Stimulated activated CD8-positive, alpha-beta memory T cell treated with anti-CD3 and anti-CD28 coated beads, Interleukin-2, amount 100 ng/mL, for 1 hour (primary cell): ENCODE measurements around the gene MDH1.
A peak's percentile ranks its signal among the peaks of the same experiment; 100 is the strongest.
"Not testable (repeated sequence)": the region's sequence is repeated elsewhere in the genome, so short reads cannot be mapped to it uniquely, and the experiment has no call there.

Experiments
- DNase-seq, 2 donors: peaks; one replicate each; pipeline ENCODE4 v3.0.0-alpha.2; 2020; ENCODE audit warnings: low read depth in 2 of 2

MDH1 gene

GRCh38 chr2:63588385-63589147 is at the start of gene MDH1, which contains the start of gene WDPCP:
Gene MDH1 (plus strand): TSS chr2:63588963. CDS start chr2:63589044, 81 bp downstream.
Gene WDPCP (minus strand): TSS chr2:63588477. CDS start chr2:63588271, 206 bp downstream.
- peak; percentile 77 to 85 for DNase-seq

DNA sequence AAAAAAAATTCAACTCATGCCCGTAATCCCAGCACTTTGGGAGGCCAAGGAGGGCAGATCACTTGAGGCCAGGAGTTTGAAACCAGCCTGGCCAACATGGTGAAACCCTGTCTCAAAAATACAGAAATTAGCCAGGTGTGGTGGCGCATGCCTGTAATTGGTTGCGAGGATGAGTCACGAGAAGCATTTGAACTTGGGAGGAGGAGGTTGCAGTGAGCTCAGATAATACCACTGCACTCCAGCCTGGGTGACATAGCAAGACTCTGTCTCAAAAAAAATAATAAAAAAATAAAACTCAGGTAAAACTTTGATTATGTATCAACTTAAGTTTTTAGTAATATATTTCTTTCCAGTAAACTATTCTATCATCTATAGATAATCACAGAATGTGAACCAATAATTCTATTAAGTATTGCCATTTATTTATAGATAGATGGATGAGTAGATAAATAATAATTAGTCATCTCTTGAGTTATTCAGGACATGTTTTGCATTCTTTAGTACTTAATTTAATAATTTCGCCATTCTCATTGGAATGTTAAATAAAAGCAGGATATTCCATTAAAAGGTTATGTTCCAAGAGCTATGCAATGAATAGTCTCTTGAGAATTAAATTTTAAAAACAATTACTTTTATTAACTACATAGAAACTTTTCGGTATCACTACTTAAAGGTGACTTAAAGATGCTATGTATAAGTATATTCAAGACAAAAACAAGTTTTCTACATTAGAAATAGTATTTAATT is 49.2 kb upstream of the MDH1 start:
- no peak for DNase-seq

DNA sequence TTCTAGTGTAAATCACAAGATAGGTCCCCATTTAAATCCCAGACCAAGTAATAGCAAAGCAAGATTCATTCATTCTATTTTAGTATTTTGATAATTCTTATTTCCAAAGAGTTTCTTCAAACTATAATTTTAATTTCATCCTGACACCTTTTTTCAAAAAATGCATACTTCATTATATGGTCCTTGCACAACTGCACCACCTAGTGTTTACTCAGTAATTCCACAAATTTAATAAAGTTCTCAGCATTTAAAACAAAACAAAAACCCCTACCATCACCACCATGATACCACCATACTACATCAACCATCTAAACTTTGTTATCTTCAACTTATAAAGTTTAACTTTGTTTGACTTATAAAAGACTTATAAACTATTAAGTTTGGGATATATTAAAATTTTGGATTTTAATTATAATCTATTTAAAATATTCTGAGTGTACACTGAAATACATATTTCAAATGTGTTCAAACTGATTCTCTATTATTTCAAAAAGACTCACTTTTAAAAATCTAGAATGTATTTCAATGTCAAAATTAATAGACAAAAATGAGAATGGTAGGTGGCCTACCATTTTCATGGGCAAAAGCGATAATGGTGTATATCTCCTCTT is 44.6 kb upstream of the MDH1 start:
- no peak for DNase-seq

DNA sequence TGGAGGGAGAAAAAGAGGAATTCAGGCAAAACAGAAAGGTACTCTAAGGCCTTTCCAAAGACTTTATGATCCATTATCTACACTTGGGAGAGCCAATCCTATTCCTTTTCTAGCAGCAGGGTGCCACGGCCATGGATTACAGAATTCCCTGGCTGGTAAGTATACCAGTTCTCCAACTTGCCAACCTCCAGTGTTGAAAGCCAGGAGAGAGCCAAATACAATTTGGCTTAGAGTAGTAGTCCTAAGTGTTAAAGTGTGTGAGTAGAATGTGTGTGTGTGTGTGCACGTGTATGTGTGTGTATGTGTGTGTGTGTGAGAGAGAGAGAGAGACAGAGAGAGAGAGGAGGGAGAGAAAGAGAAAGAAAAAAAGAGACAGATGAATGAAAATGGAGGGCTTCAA is 43.7 kb upstream of the MDH1 start:
- DNase-seq = no peak

DNA sequence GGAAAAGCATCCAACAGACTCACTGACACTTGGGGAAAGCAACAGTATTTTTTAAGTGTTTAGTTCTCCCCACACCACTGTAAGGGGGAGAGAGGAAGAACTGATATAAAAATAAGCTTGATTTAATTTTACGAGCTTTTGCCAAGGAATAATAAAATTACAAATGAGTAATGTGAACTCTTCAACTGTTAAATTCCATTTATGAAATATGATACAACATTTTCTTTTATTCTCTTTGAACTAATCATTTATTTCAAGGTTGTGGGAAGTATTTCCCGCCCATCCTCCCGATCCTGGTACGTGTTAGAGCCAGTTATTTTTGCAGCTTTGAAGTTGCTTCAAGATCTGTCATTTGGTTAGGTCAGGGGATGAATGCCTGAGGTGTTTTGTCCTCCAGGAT is 35.7 kb upstream of the MDH1 start:
- no peak for DNase-seq

GRCh38 chr2:63555299-63555698 is 33.5 kb upstream of the MDH1 start:
- DNase-seq = no peak

- no peak for DNase-seq
These were observed 32.8 kb upstream of the MDH1 start for GRCh38 chr2:63555931-63556330.

DNA sequence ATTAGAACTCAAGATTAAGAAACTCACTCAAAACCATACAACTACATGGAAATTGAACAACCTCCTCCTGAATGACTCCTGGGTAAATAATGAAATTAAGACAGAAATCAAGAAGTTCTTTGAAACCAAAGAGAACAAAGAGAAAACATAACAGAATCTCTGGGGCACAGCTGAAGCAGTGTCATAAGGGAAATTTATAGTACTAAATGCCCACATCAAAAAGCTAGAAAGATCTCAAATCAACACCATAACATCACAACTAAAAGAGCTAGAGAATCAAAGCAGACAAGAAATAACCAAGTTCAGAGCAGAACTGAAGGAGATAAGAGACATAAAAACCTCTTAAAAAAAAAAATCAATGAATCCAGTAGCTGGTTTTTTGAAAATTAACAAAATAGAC is 30.9 kb upstream of the MDH1 start:
- DNase-seq = not testable (repeated sequence)

DNA sequence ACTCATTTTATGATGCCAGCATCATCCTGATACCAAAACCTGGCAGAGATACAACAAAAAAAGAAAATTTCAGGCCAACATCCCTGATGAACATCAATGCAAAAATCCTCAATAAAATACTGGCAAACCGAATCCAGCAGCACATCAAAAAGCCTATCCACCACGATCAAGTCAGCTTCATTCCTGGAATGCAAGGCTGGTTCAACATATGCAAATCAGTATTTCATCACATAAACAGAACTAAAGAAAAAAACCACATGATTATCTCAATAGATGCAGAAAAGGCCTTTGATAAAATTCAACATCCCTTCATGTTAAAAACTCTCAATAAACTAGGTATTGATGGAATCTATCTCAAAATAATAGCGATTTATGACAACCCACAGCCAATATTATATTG is 29.8 kb upstream of the MDH1 start:
- not testable (repeated sequence) for DNase-seq

- no peak for DNase-seq
These were observed 26.0 kb upstream of the MDH1 start for GRCh38 chr2:63562751-63563150.

DNA sequence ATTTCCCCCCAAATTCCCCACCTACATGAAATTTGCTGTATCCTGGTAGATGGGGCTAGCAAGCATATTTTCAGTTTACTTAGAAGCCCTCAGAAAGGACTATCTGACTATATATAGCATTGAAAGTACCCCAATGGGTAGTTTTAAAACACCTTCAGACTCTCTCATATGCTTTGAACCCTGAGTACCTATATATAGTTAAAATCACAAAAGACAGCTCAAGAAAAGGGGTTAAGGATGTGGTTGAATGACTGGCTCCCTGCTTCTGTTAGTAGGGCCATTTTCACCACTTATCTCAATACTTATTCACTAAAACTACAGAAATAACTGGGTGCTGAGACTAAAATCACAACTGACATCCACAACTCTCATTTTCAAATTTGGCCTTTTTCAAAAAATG is 19.0 kb upstream of the MDH1 start:
- DNase-seq = no peak

GRCh38 chr2:63571291-63571690 is 17.5 kb upstream of the MDH1 start:
- DNase-seq = no peak

GRCh38 chr2:63572001-63572400 is 16.8 kb upstream of the MDH1 start:
- no peak for DNase-seq

GRCh38 chr2:63573026-63573425 is 15.7 kb upstream of the MDH1 start:
- not testable (repeated sequence) for DNase-seq

DNA sequence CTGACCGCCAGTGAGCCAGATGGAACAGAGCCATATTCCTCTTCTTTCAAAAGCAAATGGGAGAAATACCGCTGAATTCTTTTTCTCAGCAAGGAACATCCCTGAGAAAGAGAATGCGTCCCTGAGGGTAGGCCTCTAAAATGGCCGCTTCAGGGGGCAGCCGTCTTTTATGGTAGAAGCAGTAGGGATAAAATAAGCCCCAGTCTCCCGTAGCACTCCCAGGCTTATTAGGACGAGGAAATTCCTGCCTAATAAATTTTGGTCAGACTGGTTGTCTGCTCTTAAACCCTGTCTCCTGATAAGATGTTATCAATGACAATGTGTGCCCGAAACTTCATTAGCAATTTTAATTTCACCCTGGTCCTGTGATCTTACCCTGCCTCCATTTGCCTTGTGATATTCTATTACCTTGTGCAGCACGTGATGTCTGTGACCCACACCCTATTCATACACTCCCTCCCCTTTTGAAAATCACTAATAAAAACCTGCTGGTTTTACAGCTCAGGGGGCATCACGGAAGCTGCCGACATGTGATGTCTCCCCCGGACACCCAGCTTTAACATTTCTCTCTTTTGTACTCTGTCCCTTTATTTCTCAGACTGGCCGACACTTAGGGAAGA is 14.9 kb upstream of the MDH1 start:
- DNase-seq = not testable (repeated sequence)

- DNase-seq = no peak
These were observed 12.2 kb upstream of the MDH1 start for GRCh38 chr2:63576546-63576945.

- no peak for DNase-seq
These were observed 10.0 kb upstream of the MDH1 start for GRCh38 chr2:63578767-63579166.

DNA sequence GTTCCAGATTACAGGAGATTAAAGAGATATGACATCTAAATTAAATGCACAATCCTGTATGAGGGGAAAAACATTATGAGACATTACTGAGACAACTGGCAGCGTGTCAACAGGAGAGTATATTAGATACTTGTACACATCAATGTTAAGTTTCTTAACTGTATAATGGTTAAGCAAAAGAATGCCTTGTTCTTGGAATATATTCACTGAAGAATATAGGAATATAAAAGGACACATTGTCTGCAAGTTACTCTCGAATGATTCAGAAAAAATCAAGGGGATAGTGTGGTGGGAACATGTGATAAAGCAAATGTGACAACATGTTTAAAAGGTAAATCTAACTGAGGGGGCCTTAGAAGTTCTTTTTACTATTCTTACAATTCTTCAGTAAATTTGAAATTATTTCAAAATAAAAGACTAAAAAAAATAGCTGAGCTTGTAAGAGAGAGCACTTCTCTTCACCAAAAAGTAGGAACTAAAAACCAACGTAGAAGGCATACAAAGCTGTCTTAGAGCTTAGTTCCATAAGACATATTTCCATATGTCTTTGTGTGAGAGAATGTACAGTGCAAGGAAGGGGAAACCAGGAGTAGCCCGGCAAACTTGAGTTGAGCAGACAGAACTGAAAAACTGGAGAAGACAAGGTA is 8.0 kb upstream of the MDH1 start:
- no peak for DNase-seq

DNA sequence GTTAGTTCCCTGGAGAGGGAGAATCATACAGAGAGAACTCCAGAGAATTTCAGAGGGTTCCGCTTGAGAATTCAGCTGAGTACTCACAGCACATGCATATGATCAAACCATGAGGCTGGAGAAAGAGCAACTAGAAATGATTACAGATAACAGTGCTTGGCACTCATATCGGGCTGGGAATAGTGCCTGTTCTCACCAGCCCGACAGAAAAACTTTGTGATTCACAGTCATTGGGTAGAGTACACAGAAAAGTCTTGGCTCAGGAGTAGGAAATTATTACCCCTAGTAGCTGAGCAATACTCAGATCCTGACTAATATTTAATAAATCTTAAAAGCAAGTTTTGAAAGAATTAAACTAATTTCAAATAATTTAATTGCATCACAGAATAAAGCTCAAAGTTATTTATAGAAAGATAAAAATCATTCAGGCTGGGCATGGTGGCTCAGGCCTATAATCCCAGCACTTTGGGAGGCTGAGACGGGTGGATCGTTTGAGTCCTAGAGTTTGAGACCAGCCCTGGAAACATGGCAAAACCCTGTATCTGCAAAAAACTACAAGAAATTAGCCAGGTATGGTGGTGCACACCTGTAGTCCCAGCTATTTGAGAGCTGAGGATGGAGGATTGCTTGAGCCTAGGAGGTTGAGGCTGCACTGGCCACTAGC is 7.3 kb upstream of the MDH1 start:
- no peak for DNase-seq

DNA sequence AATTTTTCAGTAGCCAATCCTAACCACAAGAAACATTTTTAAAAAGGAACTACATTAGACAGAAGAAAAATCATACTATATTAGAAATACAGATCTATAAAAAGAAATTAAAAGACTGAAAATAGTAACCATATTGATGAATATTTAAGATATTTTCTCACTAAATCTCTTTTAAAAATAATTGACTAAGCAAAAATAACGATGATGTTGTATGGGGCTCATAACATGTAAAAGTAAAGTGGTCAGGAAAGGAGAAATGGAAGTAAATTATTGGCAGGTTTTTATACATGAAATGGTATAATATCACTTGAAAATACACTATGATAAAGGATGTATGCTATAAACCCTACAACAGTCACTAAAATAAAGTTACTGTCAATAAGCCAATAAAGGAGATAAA is 5.9 kb upstream of the MDH1 start:
- DNase-seq = no peak

DNA sequence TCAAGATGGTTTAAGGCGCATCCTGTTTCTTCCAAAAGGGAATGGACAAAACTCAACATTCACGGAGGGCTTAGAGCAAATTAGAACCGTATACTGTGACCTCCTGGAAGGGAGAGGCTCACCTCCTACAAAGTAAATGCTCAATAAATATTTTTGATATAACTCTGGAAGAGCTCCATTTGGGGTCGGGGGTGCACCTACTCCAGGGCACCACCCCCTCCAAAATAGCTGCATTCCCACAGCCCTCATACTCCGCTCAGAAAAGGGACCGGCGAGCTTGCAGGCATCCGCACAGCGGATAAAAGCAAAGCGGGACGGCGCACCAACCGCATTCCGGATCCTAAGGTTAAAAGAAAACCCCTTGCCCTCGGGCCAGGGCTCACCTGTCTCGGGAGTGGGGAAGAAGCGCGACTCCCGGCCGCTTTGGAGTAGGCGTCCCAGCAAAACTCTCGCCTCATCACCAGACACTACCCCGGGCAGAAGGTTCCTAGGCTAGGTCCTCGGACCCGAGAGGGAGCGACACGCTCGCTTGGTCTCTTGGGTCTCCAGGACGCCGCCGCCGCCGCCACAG is 864 bp upstream of the MDH1 start:
- no peak for DNase-seq
